HuH-7 (cell line): ENCODE results near the gene EHD3.
"Not testable (repeated sequence)": the region's sequence is repeated elsewhere in the genome, so short reads cannot be mapped to it uniquely, and the experiment has no call there.

ENCODE experiments used
- DNase-seq: peaks from one replicate; pipeline ENCODE4 v3.0.0; 2011; ENCODE audit warnings: low spot score

EHD3 gene

GRCh38 chr2:31255911-31256571 lies 22.1 kb downstream of the EHD3 start:
- DNase-seq: no peak

- DNase-seq: no peak
Measured at GRCh38 chr2:31256611-31257382, 22.8 kb downstream of the EHD3 start.

- no peak for DNase-seq
Measured at GRCh38 chr2:31258351-31258750, 24.4 kb downstream of the EHD3 start.

- no peak for DNase-seq
Measured at GRCh38 chr2:31259075-31259474, 25.1 kb downstream of the EHD3 start.

GRCh38 chr2:31260870-31261269 lies 26.9 kb downstream of the EHD3 start:
- no peak for DNase-seq

GRCh38 chr2:31263636-31264190 lies 29.8 kb downstream of the EHD3 start:
- no peak for DNase-seq

- no peak for DNase-seq
Measured at GRCh38 chr2:31265234-31265633, 31.3 kb downstream of the EHD3 start.

GRCh38 chr2:31266804-31267203 lies 32.9 kb downstream of the EHD3 start:
- no peak for DNase-seq

- DNase-seq: no peak
Measured at GRCh38 chr2:31267437-31268120, 33.6 kb downstream of the EHD3 start.

- DNase-seq: no peak
Measured at GRCh38 chr2:31268344-31268743, 34.4 kb downstream of the EHD3 start.

- DNase-seq: no peak
Measured at GRCh38 chr2:31269087-31269486, 35.1 kb downstream of the EHD3 start.

GRCh38 chr2:31270131-31270530 lies 36.2 kb downstream of the EHD3 start:
- DNase-seq: no peak

GRCh38 chr2:31270822-31271231 lies 36.9 kb downstream of the EHD3 start:
- DNase-seq: no peak

GRCh38 chr2:31271851-31272267 lies 37.9 kb downstream of the EHD3 start:
- DNase-seq: no peak

- DNase-seq: no peak
Measured at GRCh38 chr2:31274401-31275075, 40.6 kb downstream of the EHD3 start.

- no peak for DNase-seq
Measured at GRCh38 chr2:31275976-31276375, 42.0 kb downstream of the EHD3 start.

- DNase-seq: no peak
Measured at GRCh38 chr2:31277621-31278020, 43.7 kb downstream of the EHD3 start.

GRCh38 chr2:31282634-31283033 lies 48.7 kb downstream of the EHD3 start:
- no peak for DNase-seq

- DNase-seq: not testable (repeated sequence)
Measured at GRCh38 chr2:31283193-31283919, 49.4 kb downstream of the EHD3 start.

GRCh38 chr2:31284107-31284506 lies 50.2 kb downstream of the EHD3 start:
- no peak for DNase-seq

GRCh38 chr2:31286230-31286629 lies 52.3 kb downstream of the EHD3 start:
- DNase-seq: no peak
